HCT116 (cell line): Measurements from ENCODE around the gene TCF21. TPM values are rescaled to one million over a fixed set of nuclear protein-coding genes. Genes with fewer than 3 reads are reported as not detected.

Experiments
- ATAC-seq: fragments of 200-7000 bp; cut with Tn5 transposase; 2 replicates; pipeline ENCODE4 v1.9.1; 2020; ENCODE audit warnings: mild to moderate bottlenecking, moderate library complexity
- BruUV-seq: library from RNA; stranded (reverse); fragments of 400-500 nt; replicated peaks from 2 replicates; lab custom pipeline; 2021; lab: Mats Ljungman, UMichigan
- CTCF ChIA-PET: fragments of 300-600 bp; sonication (Branson Sonifier 250); formaldehyde crosslinking; loops from one replicate; lab custom pipeline; 2021; ENCODE audit warnings: antibody characterized with exemption; lab: Charles Lee
- POLR2A ChIA-PET: fragments of 300-600, 350-600 bp; sonication (Branson Sonifier 250); formaldehyde crosslinking; loops from one replicate; lab custom pipeline; 2021; ENCODE audit warnings: antibody characterized with exemption; lab: Charles Lee
- RAD21 ChIA-PET, 2 experiments: fragments of 300-600 bp; sonication (Branson Sonifier 250); formaldehyde crosslinking; loops; one replicate each; lab custom pipeline; 2023; ENCODE audit warnings: low total read pairs in 2 of 2; ENCODE audit not compliant: uncharacterized antibody in 2 of 2, unreplicated experiment in 2 of 2, low non-redundant PET in 1 of 2; lab: Charles Lee
- DNase-seq: peaks from one replicate; pipeline ENCODE4 v3.0.0-alpha.2; 2010; ENCODE audit warnings: low read depth, low spot score
- H2AFZ ChIP-seq: fragments of 200-600 bp; shearing (Covaris generic), sonication (generic); 2 replicates; pipeline ENCODE4 v1.6.1; 2017; ENCODE audit warnings: low read depth, mixed run types, mixed read lengths, antibody characterized with exemption, low read length; ENCODE audit not compliant: poor library complexity, severe bottlenecking
- H3K27ac ChIP-seq: 2 replicates; pipeline ENCODE4 v1.5.1; 2012; ENCODE audit warnings: low read depth, low read length
- H3K27me3 ChIP-seq: fragments of 200-600 bp; sonication (generic); 2 replicates; pipeline ENCODE4 v1.6.1; 2016; ENCODE audit warnings: mixed run types, low read length, mixed read lengths; ENCODE audit not compliant: insufficient read depth
- H3K36me3 ChIP-seq, 2 experiments: fragments of 200-500 bp in 1 of 2; fragments of 200-600 bp in 1 of 2; sonication (Bioruptor generic) in 1 of 2; sonication (generic) in 1 of 2; 2 replicates each; pipeline versions ENCODE4 v1.5.1 to v1.6.1; 2014 to 2016; ENCODE audit warnings: low read length in 2 of 2, inconsistent platforms in 1 of 2, mixed read lengths in 1 of 2, mixed run types in 1 of 2; ENCODE audit not compliant: insufficient read depth in 2 of 2, control insufficient read depth in 1 of 2
- H3K4me1 ChIP-seq, 2 experiments: fragments of 200-600 bp in 1 of 2; sonication (generic) in 1 of 2; 2 replicates each; pipeline versions ENCODE4 v1.5.1 to v1.6.1; 2012 to 2017; ENCODE audit warnings: low read length in 2 of 2, inconsistent platforms in 1 of 2, mild to moderate bottlenecking in 1 of 2, mixed read lengths in 1 of 2, mixed run types in 1 of 2, moderate library complexity in 1 of 2; ENCODE audit not compliant: insufficient read depth in 2 of 2, control insufficient read depth in 1 of 2
- H3K4me2 ChIP-seq: fragments of 200-600 bp; sonication (generic); 2 replicates; pipeline ENCODE4 v1.6.1; 2017; ENCODE audit warnings: mixed run types, low read length, mixed read lengths
- H3K4me3 ChIP-seq, 2 experiments: fragments of 200-600 bp in 1 of 2; sonication (generic) in 1 of 2; replicated peaks in 1 of 2; 2 replicates each; pipeline ENCODE4 v1.5.1; 2011 to 2016; ENCODE audit warnings: low read length in 2 of 2, control low read depth in 1 of 2, low read depth in 1 of 2, mild to moderate bottlenecking in 1 of 2, mixed read lengths in 1 of 2, mixed run types in 1 of 2
- H3K79me2 ChIP-seq: fragments of 200-600 bp; sonication (generic); 2 replicates; pipeline ENCODE4 v1.6.1; 2017; ENCODE audit warnings: mild to moderate bottlenecking, mixed run types, low read length, moderate library complexity, mixed read lengths; ENCODE audit not compliant: insufficient read depth
- H3K9ac ChIP-seq: fragments of 200-600 bp; sonication (generic); 2 replicates; pipeline ENCODE4 v1.6.1; 2016; ENCODE audit warnings: low read length, mixed read lengths
- H3K9me2 ChIP-seq: fragments of 200-600 bp; sonication (generic), shearing (Covaris generic); 2 replicates; pipeline ENCODE4 v1.6.1; 2017; ENCODE audit warnings: mixed run types, mild to moderate bottlenecking, moderate library complexity; ENCODE audit not compliant: insufficient read depth
- H3K9me3 ChIP-seq, 2 experiments: fragments of 200-500 bp in 1 of 2; fragments of 200-600 bp in 1 of 2; sonication (Bioruptor generic) in 1 of 2; sonication (generic) in 1 of 2; 2 replicates each; pipeline ENCODE4 v1.6.1; 2014 to 2017; ENCODE audit warnings: low read length in 2 of 2, mixed read lengths in 2 of 2, inconsistent platforms in 1 of 2, low read depth in 1 of 2, mild to moderate bottlenecking in 1 of 2, mixed run types in 1 of 2, moderate library complexity in 1 of 2; ENCODE audit not compliant: control insufficient read depth in 1 of 2, insufficient read depth in 1 of 2
- H4K20me1 ChIP-seq: fragments of 200-600 bp; sonication (generic), shearing (Covaris generic); 2 replicates; pipeline ENCODE4 v1.6.1; 2017; ENCODE audit warnings: mixed run types, mild to moderate bottlenecking, moderate library complexity; ENCODE audit not compliant: insufficient read depth
- CEBPB ChIP-seq: IDR thresholded peaks from 2 replicates; pipeline ENCODE4 v1.6.1; 2012; ENCODE audit warnings: low read depth
- EGR1 ChIP-seq: IDR thresholded peaks from 2 replicates; pipeline ENCODE4 v1.6.1; 2012; ENCODE audit warnings: low read depth
- ELF1 ChIP-seq: IDR thresholded peaks from 2 replicates; pipeline ENCODE4 v1.6.1; 2012; ENCODE audit warnings: low read depth, borderline replicate concordance
- EZH2 ChIP-seq: fragments of 200-600 bp; sonication (generic); IDR thresholded peaks from 2 replicates; pipeline ENCODE4 v1.6.1; 2017; ENCODE audit warnings: antibody characterized with exemption, mixed run types
- EZH2phosphoT487 ChIP-seq: fragments of 200-600 bp; IDR thresholded peaks from 2 replicates; pipeline ENCODE4 v1.6.1; 2018; ENCODE audit warnings: antibody characterized with exemption, borderline replicate concordance
- FOSL1 ChIP-seq: IDR thresholded peaks from 2 replicates; pipeline ENCODE4 v1.6.1; 2012; ENCODE audit warnings: low read depth
- JUND ChIP-seq: IDR thresholded peaks from 2 replicates; pipeline ENCODE4 v1.6.1; 2012
- MAX ChIP-seq: IDR thresholded peaks from 2 replicates; pipeline ENCODE4 v1.6.1; 2012
- POLR2A ChIP-seq: IDR thresholded peaks from 2 replicates; pipeline ENCODE4 v1.7.0; 2011; ENCODE audit warnings: borderline replicate concordance; ENCODE audit not compliant: insufficient read depth, insufficient read length; ENCODE audit errors: extremely low read depth
- POLR2AphosphoS5 ChIP-seq: IDR thresholded peaks from 2 replicates; pipeline ENCODE4 v1.6.1; 2011; ENCODE audit warnings: mild to moderate bottlenecking, low read depth, low read length, moderate library complexity
- RAD21 ChIP-seq: IDR thresholded peaks from 2 replicates; pipeline ENCODE4 v1.6.1; 2012; ENCODE audit warnings: low read depth, mild to moderate bottlenecking
- SIN3A ChIP-seq: IDR thresholded peaks from 2 replicates; pipeline ENCODE4 v1.6.1; 2012; ENCODE audit warnings: low read depth
- SP1 ChIP-seq: IDR thresholded peaks from 2 replicates; pipeline ENCODE4 v1.6.1; 2012; ENCODE audit warnings: low read depth
- TCF7L2 ChIP-seq: IDR thresholded peaks from 2 replicates; pipeline ENCODE4 v1.7.0; 2011; ENCODE audit warnings: borderline replicate concordance, inconsistent platforms; ENCODE audit not compliant: insufficient read depth, insufficient read length; ENCODE audit errors: extremely low read depth
- YY1 ChIP-seq: IDR thresholded peaks from 2 replicates; pipeline ENCODE4 v1.6.1; 2011; ENCODE audit warnings: low read length, low read depth, moderate library complexity, mild to moderate bottlenecking; ENCODE audit not compliant: insufficient replicate concordance; ENCODE audit errors: extremely low read depth
- ZNF274 ChIP-seq: fragments of 200-500 bp; sonication (Bioruptor generic); IDR thresholded peaks from 2 replicates; pipeline ENCODE4 v1.6.1; 2014; ENCODE audit warnings: mild to moderate bottlenecking, low read depth, low read length, inconsistent platforms
- intact Hi-C: fragments of 100-400 bp; cut with micrococcal nuclease; formaldehyde crosslinking; loops from 2 replicates; pipeline ENCODE4 v1.10.0; 2022
- total RNA-seq: library from RNA; stranded (reverse); gene quantifications from one replicate; pipeline ENCODE4 v1.2.1, GENCODE V29; 2021; ENCODE audit not compliant: unreplicated experiment
- TF ChIP-seq, protein P1 (sequence below): IDR thresholded peaks from 2 replicates; pipeline ENCODE4 v1.6.1; 2012
- TF ChIP-seq, protein P2 (sequence below): IDR thresholded peaks from 2 replicates; pipeline ENCODE4 v1.6.1; 2011; ENCODE audit warnings: mild to moderate bottlenecking, low read length, moderate library complexity; ENCODE audit not compliant: insufficient replicate concordance; ENCODE audit errors: extremely low read depth
- TF ChIP-seq, protein P3 (sequence below): IDR thresholded peaks from 2 replicates; pipeline ENCODE4 v1.6.1; 2012; ENCODE audit warnings: low read depth
- TF ChIP-seq, protein P4 (sequence below), 3 experiments: fragments of 200-600 bp in 1 of 3; sonication (generic) in 1 of 3; IDR thresholded peaks in 2 of 3; conservative IDR thresholded peaks in 1 of 3; 2 replicates each; pipeline ENCODE4 v1.5.1; 2012 to 2017; ENCODE audit warnings: low read depth in 2 of 3, low read length in 2 of 3, antibody characterized with exemption in 1 of 3, borderline replicate concordance in 1 of 3, control low read depth in 1 of 3, mild to moderate bottlenecking in 1 of 3, mixed read lengths in 1 of 3, mixed run types in 1 of 3, moderate library complexity in 1 of 3; ENCODE audit not compliant: insufficient read depth in 1 of 3

TCF21 gene
- total RNA-seq, 1 experiment from 2014 or later: 0.20 TPM

- no peaks in the 10 kb centered on the region for H3K9me2 ChIP-seq
- no peaks in the 10 kb centered on the region for H3K27me3 ChIP-seq
- TF ChIP-seq EZH2phosphoT487: no peak
- TF ChIP-seq RAD21: no peak
- no peak for TF ChIP-seq CEBPB
- TF ChIP-seq SIN3A: no peak
- TF ChIP-seq JUND: no peak
- TF ChIP-seq ELF1: no peak
- TF ChIP-seq MAX: no peak
- TF ChIP-seq EGR1: no peak
- TF ChIP-seq, protein P1, sequence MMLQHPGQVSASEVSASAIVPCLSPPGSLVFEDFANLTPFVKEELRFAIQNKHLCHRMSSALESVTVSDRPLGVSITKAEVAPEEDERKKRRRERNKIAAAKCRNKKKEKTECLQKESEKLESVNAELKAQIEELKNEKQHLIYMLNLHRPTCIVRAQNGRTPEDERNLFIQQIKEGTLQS: no peak
- no peak for TF ChIP-seq POLR2AphosphoS5
- TF ChIP-seq, protein P2, sequence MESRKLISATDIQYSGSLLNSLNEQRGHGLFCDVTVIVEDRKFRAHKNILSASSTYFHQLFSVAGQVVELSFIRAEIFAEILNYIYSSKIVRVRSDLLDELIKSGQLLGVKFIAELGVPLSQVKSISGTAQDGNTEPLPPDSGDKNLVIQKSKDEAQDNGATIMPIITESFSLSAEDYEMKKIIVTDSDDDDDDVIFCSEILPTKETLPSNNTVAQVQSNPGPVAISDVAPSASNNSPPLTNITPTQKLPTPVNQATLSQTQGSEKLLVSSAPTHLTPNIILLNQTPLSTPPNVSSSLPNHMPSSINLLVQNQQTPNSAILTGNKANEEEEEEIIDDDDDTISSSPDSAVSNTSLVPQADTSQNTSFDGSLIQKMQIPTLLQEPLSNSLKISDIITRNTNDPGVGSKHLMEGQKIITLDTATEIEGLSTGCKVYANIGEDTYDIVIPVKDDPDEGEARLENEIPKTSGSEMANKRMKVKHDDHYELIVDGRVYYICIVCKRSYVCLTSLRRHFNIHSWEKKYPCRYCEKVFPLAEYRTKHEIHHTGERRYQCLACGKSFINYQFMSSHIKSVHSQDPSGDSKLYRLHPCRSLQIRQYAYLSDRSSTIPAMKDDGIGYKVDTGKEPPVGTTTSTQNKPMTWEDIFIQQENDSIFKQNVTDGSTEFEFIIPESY: no peak
- no peak for TF ChIP-seq FOSL1
- TF ChIP-seq ZNF274: no peak
- TF ChIP-seq YY1: no peak
- no peak for TF ChIP-seq EZH2
- TF ChIP-seq, protein P3, sequence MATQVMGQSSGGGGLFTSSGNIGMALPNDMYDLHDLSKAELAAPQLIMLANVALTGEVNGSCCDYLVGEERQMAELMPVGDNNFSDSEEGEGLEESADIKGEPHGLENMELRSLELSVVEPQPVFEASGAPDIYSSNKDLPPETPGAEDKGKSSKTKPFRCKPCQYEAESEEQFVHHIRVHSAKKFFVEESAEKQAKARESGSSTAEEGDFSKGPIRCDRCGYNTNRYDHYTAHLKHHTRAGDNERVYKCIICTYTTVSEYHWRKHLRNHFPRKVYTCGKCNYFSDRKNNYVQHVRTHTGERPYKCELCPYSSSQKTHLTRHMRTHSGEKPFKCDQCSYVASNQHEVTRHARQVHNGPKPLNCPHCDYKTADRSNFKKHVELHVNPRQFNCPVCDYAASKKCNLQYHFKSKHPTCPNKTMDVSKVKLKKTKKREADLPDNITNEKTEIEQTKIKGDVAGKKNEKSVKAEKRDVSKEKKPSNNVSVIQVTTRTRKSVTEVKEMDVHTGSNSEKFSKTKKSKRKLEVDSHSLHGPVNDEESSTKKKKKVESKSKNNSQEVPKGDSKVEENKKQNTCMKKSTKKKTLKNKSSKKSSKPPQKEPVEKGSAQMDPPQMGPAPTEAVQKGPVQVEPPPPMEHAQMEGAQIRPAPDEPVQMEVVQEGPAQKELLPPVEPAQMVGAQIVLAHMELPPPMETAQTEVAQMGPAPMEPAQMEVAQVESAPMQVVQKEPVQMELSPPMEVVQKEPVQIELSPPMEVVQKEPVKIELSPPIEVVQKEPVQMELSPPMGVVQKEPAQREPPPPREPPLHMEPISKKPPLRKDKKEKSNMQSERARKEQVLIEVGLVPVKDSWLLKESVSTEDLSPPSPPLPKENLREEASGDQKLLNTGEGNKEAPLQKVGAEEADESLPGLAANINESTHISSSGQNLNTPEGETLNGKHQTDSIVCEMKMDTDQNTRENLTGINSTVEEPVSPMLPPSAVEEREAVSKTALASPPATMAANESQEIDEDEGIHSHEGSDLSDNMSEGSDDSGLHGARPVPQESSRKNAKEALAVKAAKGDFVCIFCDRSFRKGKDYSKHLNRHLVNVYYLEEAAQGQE: no peak
- TF ChIP-seq POLR2A: no peak
- no peak for TF ChIP-seq TCF7L2
- TF ChIP-seq, protein P4, sequence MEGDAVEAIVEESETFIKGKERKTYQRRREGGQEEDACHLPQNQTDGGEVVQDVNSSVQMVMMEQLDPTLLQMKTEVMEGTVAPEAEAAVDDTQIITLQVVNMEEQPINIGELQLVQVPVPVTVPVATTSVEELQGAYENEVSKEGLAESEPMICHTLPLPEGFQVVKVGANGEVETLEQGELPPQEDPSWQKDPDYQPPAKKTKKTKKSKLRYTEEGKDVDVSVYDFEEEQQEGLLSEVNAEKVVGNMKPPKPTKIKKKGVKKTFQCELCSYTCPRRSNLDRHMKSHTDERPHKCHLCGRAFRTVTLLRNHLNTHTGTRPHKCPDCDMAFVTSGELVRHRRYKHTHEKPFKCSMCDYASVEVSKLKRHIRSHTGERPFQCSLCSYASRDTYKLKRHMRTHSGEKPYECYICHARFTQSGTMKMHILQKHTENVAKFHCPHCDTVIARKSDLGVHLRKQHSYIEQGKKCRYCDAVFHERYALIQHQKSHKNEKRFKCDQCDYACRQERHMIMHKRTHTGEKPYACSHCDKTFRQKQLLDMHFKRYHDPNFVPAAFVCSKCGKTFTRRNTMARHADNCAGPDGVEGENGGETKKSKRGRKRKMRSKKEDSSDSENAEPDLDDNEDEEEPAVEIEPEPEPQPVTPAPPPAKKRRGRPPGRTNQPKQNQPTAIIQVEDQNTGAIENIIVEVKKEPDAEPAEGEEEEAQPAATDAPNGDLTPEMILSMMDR (IDR thresholded peaks at IDR 0.05 in 2 of 3, conservative IDR thresholded peaks at IDR 0.05 in 1 of 3; ENCODE audit: borderline replicate concordance in 1 of 3, insufficient read depth in 1 of 3, low read depth in 2 of 3, low read length in 2 of 3): no peak
- TF ChIP-seq SP1: no peak
- H3K4me1 ChIP-seq: no peaks in the 10 kb centered on the region
- H3K9me3 ChIP-seq: no peaks in the 10 kb centered on the region
- ChIA-PET POLR2A (interaction anchor here (0.8 kb wide), 1 partner anchor 10 kb away, joined by 4 read pairs; no protein-coding TSS in a partner anchor), CTCF (no interaction called here), RAD21 (no interaction called here)
- no peak overlapping the region for H3K4me2 ChIP-seq
- no peak overlapping the region for H3K27ac ChIP-seq
- DNase-seq (no peak), ATAC-seq (no peak)
- no TSS peak for BruUV-seq
- H3K4me3 ChIP-seq: no peak overlapping the region
- no peak overlapping the region for H2AFZ ChIP-seq
- no peak overlapping the region for H3K9ac ChIP-seq
- no peaks in the 10 kb centered on the region for H3K36me3 ChIP-seq
- intact Hi-C loops: no loop called here
- no peaks in the 10 kb centered on the region for H4K20me1 ChIP-seq
- no peaks in the 10 kb centered on the region for H3K79me2 ChIP-seq
These were observed 8.0 kb upstream of the TCF21 start for GRCh38 chr6:133880896-133881295.
